Body of pancreas (tissue), 4 donors: ENCODE data around the gene FAM151A. TPM values are rescaled to one million over a fixed set of nuclear protein-coding genes. Genes with fewer than 3 reads are reported as not detected.

Experiments
- ATAC-seq: fragments of 150-250 bp; one replicate; pipeline ENCODE4 v1.9.1; 2016
- DNase-seq, 4 donors: peaks; one replicate each; pipeline ENCODE4 v3.0.0-alpha.2; 2019
- H3K27ac ChIP-seq, 4 donors: fragments of 200-600 bp; sonication (generic); 1 replicate in 3 of 4; 2 replicates in 1 of 4; pipeline versions ENCODE4 v1.5.1 to v1.6.1; 2016 to 2019; ENCODE audit warnings: mild to moderate bottlenecking in 1 of 4, mixed read lengths in 1 of 4, moderate library complexity in 1 of 4
- H3K27me3 ChIP-seq, 2 donors: fragments of 200-600 bp; sonication (generic); one replicate each; pipeline ENCODE4 v1.6.0; 2016; ENCODE audit warnings: mild to moderate bottlenecking in 1 of 2
- H3K36me3 ChIP-seq, 2 donors: fragments of 200-600 bp; sonication (generic); replicated peaks in 1 of 2; 2 replicates each; pipeline ENCODE4 v1.5.1; 2016; ENCODE audit warnings: low read depth in 2 of 2; ENCODE audit not compliant: insufficient read depth in 1 of 2
- H3K4me1 ChIP-seq: fragments of 200-600 bp; sonication (generic); one replicate; pipeline ENCODE4 v1.6.0; 2016
- H3K4me3 ChIP-seq, 2 donors: fragments of 200-600 bp; sonication (generic); 1 replicate in 1 of 2; 2 replicates in 1 of 2; pipeline ENCODE4 v1.5.1; 2016 to 2019
- H3K9me3 ChIP-seq, 3 donors: fragments of 200-600 bp; sonication (generic); 1 replicate in 2 of 3; 2 replicates in 1 of 3; pipeline ENCODE4 v1.5.1; 2016
- POLR2A ChIP-seq, 3 donors: fragments of 450-650 bp; IDR thresholded peaks; one replicate each; pipeline ENCODE4 v1.6.1; 2016; ENCODE audit warnings: antibody characterized with exemption in 3 of 3, mild to moderate bottlenecking in 2 of 3
- whole genome bisulfite sequencing, 2 donors: methylation state at CpG; one replicate each; pipeline ENCODE4 v1.1.5; 2017; 5-methylcytosine and 5-hydroxymethylcytosine counted together
- intact Hi-C: fragments of 100-400 bp; cut with DNase I; formaldehyde crosslinking; loops from one replicate; pipeline ENCODE4 v1.15.1; 2023
- total RNA-seq, 2 donors: library from RNA; depleted of rRNA; stranded (reverse); fragments of >200 nt; gene quantifications; one replicate each; pipeline ENCODE4 v1.1.0, GENCODE V29; 2016
- TF ChIP-seq, protein P1 (sequence below), 7 experiments: fragments of 450-650 bp in 4 of 7; fragments of 200-600 bp in 3 of 7; sonication (generic) in 3 of 7; IDR thresholded peaks; one replicate each; pipeline ENCODE4 v1.5.1; 2016 to 2019; ENCODE audit warnings: antibody characterized with exemption in 7 of 7

The FAM151A gene
- total RNA-seq, 2 donors from 2014 or later: not detected

DNA sequence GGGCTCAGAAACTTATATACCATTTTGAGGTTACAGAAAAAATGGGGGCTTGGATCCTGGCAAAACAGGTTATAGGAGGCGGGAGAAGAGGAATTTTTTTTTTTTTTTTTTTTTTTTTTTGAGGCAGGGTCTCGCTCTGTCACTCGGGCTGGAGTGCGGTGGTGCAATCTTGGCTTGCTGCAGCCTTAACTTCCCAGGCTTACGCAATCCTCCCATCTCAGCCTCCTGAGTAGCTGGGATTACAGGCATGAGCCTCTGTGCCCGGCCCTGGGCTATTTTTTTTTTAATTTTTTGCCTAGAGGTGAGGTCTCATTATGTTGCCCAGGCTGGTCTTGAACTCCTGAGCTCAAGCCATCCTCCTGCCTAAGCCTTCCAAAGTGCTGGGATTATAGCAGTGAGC, 43.0 kb upstream of the FAM151A start:
- Histone ChIP-seq H3K4me1 (no peaks in the 10 kb centered on the region), H3K4me3 (no peak overlapping the region), H3K27me3 (no peaks in the 10 kb centered on the region), H3K9me3 (no peaks in the 10 kb centered on the region), H3K27ac (no peak overlapping the region), H3K36me3 (no peaks in the 10 kb centered on the region)
- no peak for DNase-seq
- no peak for ATAC-seq
- intact Hi-C loops: no loop called here
- TF ChIP-seq POLR2A (IDR thresholded peaks at IDR 0.05): no peak
- TF ChIP-seq, protein P1, sequence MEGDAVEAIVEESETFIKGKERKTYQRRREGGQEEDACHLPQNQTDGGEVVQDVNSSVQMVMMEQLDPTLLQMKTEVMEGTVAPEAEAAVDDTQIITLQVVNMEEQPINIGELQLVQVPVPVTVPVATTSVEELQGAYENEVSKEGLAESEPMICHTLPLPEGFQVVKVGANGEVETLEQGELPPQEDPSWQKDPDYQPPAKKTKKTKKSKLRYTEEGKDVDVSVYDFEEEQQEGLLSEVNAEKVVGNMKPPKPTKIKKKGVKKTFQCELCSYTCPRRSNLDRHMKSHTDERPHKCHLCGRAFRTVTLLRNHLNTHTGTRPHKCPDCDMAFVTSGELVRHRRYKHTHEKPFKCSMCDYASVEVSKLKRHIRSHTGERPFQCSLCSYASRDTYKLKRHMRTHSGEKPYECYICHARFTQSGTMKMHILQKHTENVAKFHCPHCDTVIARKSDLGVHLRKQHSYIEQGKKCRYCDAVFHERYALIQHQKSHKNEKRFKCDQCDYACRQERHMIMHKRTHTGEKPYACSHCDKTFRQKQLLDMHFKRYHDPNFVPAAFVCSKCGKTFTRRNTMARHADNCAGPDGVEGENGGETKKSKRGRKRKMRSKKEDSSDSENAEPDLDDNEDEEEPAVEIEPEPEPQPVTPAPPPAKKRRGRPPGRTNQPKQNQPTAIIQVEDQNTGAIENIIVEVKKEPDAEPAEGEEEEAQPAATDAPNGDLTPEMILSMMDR (IDR thresholded peaks at IDR 0.05): no peak
- 83 to 94% methylated on average over 6 of the region's 6 CpGs for WGBS, 2 donors

DNA sequence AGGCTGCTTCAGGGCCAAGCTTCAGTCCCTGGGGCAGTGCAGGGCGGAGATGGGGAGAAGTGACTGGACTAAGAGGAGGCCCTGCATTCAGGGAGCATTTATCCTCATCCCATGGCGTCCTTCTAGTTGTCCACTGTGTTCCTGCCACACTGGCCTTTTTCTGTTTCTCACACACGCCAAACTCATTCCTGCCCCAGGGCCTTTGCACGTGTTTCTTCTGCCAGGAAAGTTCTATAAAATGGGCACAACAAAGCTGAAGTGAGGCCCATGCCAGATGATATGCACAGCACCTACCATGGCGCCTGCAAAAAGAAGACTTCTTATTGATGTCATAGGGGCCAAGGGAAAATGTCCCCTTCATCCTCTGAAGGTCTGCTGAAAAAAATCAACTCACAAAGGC, 42.5 kb upstream of the FAM151A start:
- no peaks in the 10 kb centered on the region for H3K9me3 ChIP-seq
- ATAC-seq (no peak), DNase-seq (no peak)
- no peaks in the 10 kb centered on the region for H3K36me3 ChIP-seq
- H3K27ac ChIP-seq: no peak overlapping the region
- H3K27me3 ChIP-seq: no peaks in the 10 kb centered on the region
- TF ChIP-seq POLR2A (IDR thresholded peaks at IDR 0.05): no peak
- TF ChIP-seq, protein P1 (IDR thresholded peaks at IDR 0.05): no peak
- 87 to 94% methylated on average over 5 of the region's 5 CpGs for WGBS, 2 donors
- H3K4me3 ChIP-seq: no peak overlapping the region
- intact Hi-C loops: no loop called here
- H3K4me1 ChIP-seq: no peaks in the 10 kb centered on the region

DNA sequence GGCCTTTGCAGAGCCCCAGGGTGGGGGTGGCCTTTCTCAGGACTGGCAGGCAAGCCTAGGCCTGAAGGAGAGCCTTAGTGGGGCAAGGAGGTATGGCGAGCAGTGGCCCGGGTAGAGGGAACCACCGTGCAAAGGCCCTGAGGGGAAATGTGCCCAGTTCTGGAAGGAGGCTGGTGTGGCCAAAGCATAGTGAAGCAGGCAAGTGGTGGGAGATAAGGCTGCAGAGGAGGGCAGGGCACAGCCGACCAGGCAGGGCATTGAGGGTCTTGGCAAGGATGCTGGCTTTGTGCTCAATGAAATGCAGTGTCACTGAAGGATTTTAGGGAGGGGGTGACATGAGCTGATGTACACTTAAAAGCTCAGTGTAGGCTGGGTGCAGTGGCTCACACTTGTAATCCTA, 41.0 kb upstream of the FAM151A start:
- ATAC-seq: no peak
- no peaks in the 10 kb centered on the region for H3K36me3 ChIP-seq
- no peak overlapping the region for H3K27ac ChIP-seq
- DNase-seq: no peak
- no peaks in the 10 kb centered on the region for H3K4me1 ChIP-seq
- no peaks in the 10 kb centered on the region for H3K9me3 ChIP-seq
- no peaks in the 10 kb centered on the region for H3K27me3 ChIP-seq
- intact Hi-C loops: no loop called here
- TF ChIP-seq POLR2A (IDR thresholded peaks at IDR 0.05): no peak
- TF ChIP-seq, protein P1 (IDR thresholded peaks at IDR 0.05): no peak
- WGBS, 2 donors: 85 to 91% methylated on average over 4 of the region's 4 CpGs
- no peak overlapping the region for H3K4me3 ChIP-seq

DNA sequence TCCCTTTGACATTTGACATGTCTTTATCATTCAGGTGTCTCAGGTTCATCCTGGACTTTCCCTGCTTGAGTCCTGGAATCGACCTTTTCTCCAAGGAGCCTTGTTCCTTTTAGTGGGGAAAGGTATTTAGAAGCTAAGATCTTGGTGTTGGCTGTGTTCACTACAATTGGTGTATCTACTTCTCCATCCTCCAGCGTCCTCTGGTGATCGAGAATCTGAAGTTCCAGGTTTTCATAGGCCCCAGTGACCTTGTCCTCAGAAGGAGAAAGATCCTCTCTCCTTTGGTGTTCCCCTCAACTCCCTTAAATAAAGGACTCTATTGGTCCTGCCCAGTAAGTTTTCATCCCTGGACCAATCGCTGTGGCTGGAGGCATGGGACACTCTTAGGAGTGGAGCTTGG, 40.4 kb upstream of the FAM151A start:
- DNase-seq: no peak
- Histone ChIP-seq H3K9me3 (no peaks in the 10 kb centered on the region), H3K27ac (no peak overlapping the region), H3K4me1 (no peaks in the 10 kb centered on the region), H3K36me3 (no peaks in the 10 kb centered on the region), H3K27me3 (no peaks in the 10 kb centered on the region), H3K4me3 (no peak overlapping the region)
- intact Hi-C loops: no loop called here
- TF ChIP-seq POLR2A (IDR thresholded peaks at IDR 0.05): no peak
- TF ChIP-seq, protein P1 (IDR thresholded peaks at IDR 0.05): no peak
- WGBS, 2 donors: 66 to 77% methylated on average over 4 of the region's 4 CpGs
- no peak for ATAC-seq

DNA sequence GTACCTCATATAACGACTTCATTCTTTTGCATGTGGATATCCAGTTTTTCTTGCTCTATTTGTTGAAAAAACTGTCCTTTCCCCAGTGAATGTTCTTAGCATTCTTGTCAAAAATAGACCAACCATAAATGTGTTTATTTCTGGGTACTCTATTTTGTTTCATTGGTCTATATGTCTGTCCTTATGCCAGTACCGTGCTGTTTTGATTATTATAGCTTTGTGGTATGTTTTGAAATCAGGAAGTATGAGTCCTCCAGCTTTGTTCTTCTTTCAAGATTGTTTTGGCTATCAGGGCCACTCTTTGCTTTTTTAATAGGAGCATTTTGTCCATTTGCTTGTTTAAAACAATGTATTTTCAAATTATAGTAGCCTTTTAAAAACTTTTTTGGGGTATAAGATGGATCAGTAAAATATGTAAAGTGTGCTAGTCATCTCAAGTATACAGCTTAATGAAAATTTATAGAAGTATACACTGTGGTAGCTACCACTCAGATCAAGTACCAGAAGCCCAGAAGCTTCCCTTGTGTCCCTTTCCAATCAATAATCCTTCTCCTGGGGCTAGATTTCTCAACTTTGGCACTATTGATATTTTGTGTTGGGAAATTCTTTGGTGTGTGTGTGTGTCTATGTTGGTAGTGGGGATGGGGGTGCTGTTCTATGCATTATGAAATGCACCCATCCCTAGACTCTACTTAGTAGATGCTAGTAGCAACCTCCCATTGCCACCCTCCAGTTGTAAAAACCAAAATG, 35.0 kb upstream of the FAM151A start:
- Histone ChIP-seq H3K4me1 (no peaks in the 10 kb centered on the region), H3K36me3 (no peaks in the 10 kb centered on the region), H3K27me3 (no peaks in the 10 kb centered on the region), H3K9me3 (no peaks in the 10 kb centered on the region), H3K27ac (no peak overlapping the region), H3K4me3 (no peak overlapping the region)
- WGBS, 2 donors: 87 to 90% methylated on average over 2 of the region's 2 CpGs
- ATAC-seq: no peak
- intact Hi-C loops: no loop called here
- DNase-seq: no peak
- no peak for TF ChIP-seq POLR2A (IDR thresholded peaks at IDR 0.05)
- TF ChIP-seq, protein P1 (IDR thresholded peaks at IDR 0.05): no peak
